ENCODE data around the gene RBBP8NL. TPM values are rescaled to one million over a fixed set of nuclear protein-coding genes. Genes with fewer than 3 reads are reported as not detected.

Gene RBBP8NL
- total RNA-seq, 1 experiment from 2014 or later, result 14.0 TPM

DNA sequence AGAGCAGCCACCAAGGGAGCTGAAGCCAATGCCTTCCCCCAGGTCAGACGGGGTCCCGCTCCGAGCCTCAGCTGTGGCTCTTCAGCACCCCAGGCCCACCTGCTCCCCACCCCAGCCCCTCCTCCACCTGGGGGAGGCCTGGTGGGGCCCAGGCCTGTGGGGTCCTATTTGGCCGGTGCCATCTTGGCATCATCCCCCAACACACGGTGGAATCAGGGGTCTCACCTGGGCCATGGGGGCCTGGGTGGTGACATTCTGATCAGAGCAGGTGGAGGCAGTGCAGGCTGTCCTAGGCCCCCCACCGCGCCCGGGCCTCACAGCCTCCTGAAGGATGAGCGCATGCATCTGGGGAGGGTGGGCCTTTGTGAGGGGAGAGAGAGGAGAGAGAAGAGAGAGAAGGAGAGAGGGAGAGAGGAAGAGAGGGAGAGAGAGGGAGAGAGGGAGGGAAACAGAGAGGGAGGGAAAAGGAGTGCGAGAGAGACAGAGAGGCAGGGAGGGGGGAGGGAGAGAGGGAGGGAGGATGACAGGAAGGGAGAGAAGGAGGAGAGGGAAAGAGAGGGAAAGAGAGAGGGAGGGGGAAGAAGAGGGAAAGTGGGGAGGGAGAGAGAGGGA lies 23.9 kb upstream of the RBBP8NL start:
- POLR2A ChIA-PET (ENCODE audit: unreplicated experiment), result no interaction called here

GRCh38 chr20:62449951-62450691 lies 22.8 kb upstream of the RBBP8NL start:
- Histone ChIP-seq H3K27ac (no peak overlapping the region), H2AFZ (no peak overlapping the region), H3K79me2 (ENCODE audit: low read depth) (no peaks in the 10 kb centered on the region), H4K20me1 (ENCODE audit: insufficient read depth) (no peaks in the 10 kb centered on the region), H3K9me3 (ENCODE audit: insufficient read depth, low read depth) (no peaks in the 10 kb centered on the region), H3K36me3 (ENCODE audit: low read depth) (no peaks in the 10 kb centered on the region), H3K4me2 (no peak overlapping the region), H3K27me3 (ENCODE audit: insufficient read depth, low read depth) (peaks cover 89% of the 10 kb centered on the region), H3K4me1 (replicated peaks; ENCODE audit: insufficient read depth) (no peaks in the 10 kb centered on the region), H3K9me2 (ENCODE audit: insufficient read depth) (no peaks in the 10 kb centered on the region), H3K4me3 (no peak overlapping the region), H3F3A (ENCODE audit: insufficient read depth, low read depth) (peaks cover 5% of the 10 kb centered on the region; the same call in 1 of the 2 replicates)
- CTCF ChIA-PET, result no interaction called here
- no peak for DNase-seq
- no peak for TF ChIP-seq EZH2 (IDR thresholded peaks at IDR 0.05; ENCODE audit: low read depth)
- peak; percentile 68 for TF ChIP-seq CTCF (conservative IDR thresholded peaks at IDR 0.05)
- BruUV-seq (replicated peaks), result no TSS peak
- intact Hi-C loops (cut with micrococcal nuclease; ENCODE audit: unreplicated experiment), result no loop called here
- POLR2A ChIA-PET (ENCODE audit: unreplicated experiment), result no interaction called here

More for the DNA sequence above, 23.9 kb upstream of the RBBP8NL start:
- no peak overlapping the region for H3K27ac ChIP-seq
- no peaks in the 10 kb centered on the region for H3K79me2 ChIP-seq (ENCODE audit: low read depth)
- no peaks in the 10 kb centered on the region for H4K20me1 ChIP-seq (ENCODE audit: insufficient read depth)
- BruUV-seq (replicated peaks), result no TSS peak
- intact Hi-C loops (cut with micrococcal nuclease; ENCODE audit: unreplicated experiment), result no loop called here
- no peaks in the 10 kb centered on the region for H3K4me1 ChIP-seq (replicated peaks; ENCODE audit: insufficient read depth)
- no peaks in the 10 kb centered on the region for H3K9me3 ChIP-seq (ENCODE audit: insufficient read depth, low read depth)
- no peak for TF ChIP-seq EZH2 (IDR thresholded peaks at IDR 0.05; ENCODE audit: low read depth)
- TF ChIP-seq CTCF (conservative IDR thresholded peaks at IDR 0.05), result no peak
- no peak overlapping the region for H3K4me2 ChIP-seq
- CTCF ChIA-PET, result interaction anchor here (0.6 kb wide), 1 partner anchor 15 kb away, joined by 6 read pairs; no protein-coding TSS in a partner anchor
- H3K27me3 ChIP-seq (ENCODE audit: insufficient read depth, low read depth), result peaks cover 92% of the 10 kb centered on the region
- H2AFZ ChIP-seq, result no peak overlapping the region
- peaks cover 5% of the 10 kb centered on the region; the same call in 1 of the 2 replicates for H3F3A ChIP-seq (ENCODE audit: insufficient read depth, low read depth)
- no peaks in the 10 kb centered on the region for H3K9me2 ChIP-seq (ENCODE audit: insufficient read depth)
- H3K4me3 ChIP-seq, result no peak overlapping the region
- H3K36me3 ChIP-seq (ENCODE audit: low read depth), result no peaks in the 10 kb centered on the region
- DNase-seq, result no peak

DNA sequence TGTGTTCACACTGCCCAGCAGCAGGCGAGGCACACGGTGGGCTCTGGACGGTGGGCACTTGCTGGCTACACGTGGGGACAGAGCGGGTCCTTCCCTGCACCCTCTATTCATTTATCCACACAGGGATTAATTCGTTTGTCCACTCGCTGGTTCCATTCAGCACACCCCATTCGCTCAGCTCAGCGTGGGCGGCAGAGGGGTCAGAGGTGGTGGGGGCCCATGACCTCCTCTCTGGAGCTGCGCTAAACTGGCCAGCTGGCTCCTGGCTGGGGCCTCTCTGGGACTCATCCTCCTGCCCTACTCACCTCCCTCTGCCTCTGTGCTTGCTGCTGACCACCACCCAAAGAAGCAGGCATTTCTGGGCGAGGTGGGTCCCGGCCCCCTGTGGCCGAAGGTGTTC lies 21.4 kb upstream of the RBBP8NL start:
- no peaks in the 10 kb centered on the region for H3K9me3 ChIP-seq (ENCODE audit: insufficient read depth, low read depth)
- ChIA-PET CTCF (no interaction called here), POLR2A (ENCODE audit: unreplicated experiment) (no interaction called here)
- H4K20me1 ChIP-seq (ENCODE audit: insufficient read depth), result no peaks in the 10 kb centered on the region
- H3K36me3 ChIP-seq (ENCODE audit: low read depth), result no peaks in the 10 kb centered on the region
- peaks cover 89% of the 10 kb centered on the region for H3K27me3 ChIP-seq (ENCODE audit: insufficient read depth, low read depth)
- H3K9me2 ChIP-seq (ENCODE audit: insufficient read depth), result no peaks in the 10 kb centered on the region
- H3K4me3 ChIP-seq, result no peak overlapping the region
- TF ChIP-seq EZH2 (IDR thresholded peaks at IDR 0.05; ENCODE audit: low read depth) (no peak), CTCF (conservative IDR thresholded peaks at IDR 0.05) (no peak)
- no peaks in the 10 kb centered on the region for H3K4me1 ChIP-seq (replicated peaks; ENCODE audit: insufficient read depth)
- H3K4me2 ChIP-seq, result no peak overlapping the region
- peaks cover 5% of the 10 kb centered on the region; the same call in 1 of the 2 replicates for H3F3A ChIP-seq (ENCODE audit: insufficient read depth, low read depth)
- DNase-seq, result no peak
- BruUV-seq (replicated peaks), result no TSS peak
- H3K27ac ChIP-seq, result no peak overlapping the region
- no peak overlapping the region for H2AFZ ChIP-seq
- intact Hi-C loops (cut with micrococcal nuclease; ENCODE audit: unreplicated experiment), result no loop called here
- no peaks in the 10 kb centered on the region for H3K79me2 ChIP-seq (ENCODE audit: low read depth)

Data from PC-9 (cell line).